ENCODE results near the gene KXD1. TPM values are rescaled to one million over a fixed set of nuclear protein-coding genes. Genes with fewer than 3 reads are reported as not detected.
A peak's percentile ranks its signal among the peaks of the same experiment; 100 is the strongest.

KXD1 gene
- total and polyA plus RNA-seq, 7 donors: 84.9 to 122 (median 118) TPM

- Histone ChIP-seq H3K4me1 (peaks cover 0 to 25% (median 22%) of the 10 kb centered on the region in 4 donors), H3K9me3 (no peaks in the 10 kb centered on the region), H3K27ac (peak within 1 kb of the TSS; percentile 88 to 96 (median 94)), H3K4me3 (peak within 1 kb of the TSS; percentile 67 to 99 (median 92)), H3K27me3 (no peaks in the 10 kb centered on the region), H3K36me3 (peaks cover 30 to 66% (median 54%) of the 10 kb centered on the region in 4 donors)
- peak; percentile 99 for DNase-seq
- TF ChIP-seq EP300 (IDR thresholded peaks at IDR 0.05): peak in 2 of 4 donors; percentile 17 to 85
- TF ChIP-seq, protein P1, sequence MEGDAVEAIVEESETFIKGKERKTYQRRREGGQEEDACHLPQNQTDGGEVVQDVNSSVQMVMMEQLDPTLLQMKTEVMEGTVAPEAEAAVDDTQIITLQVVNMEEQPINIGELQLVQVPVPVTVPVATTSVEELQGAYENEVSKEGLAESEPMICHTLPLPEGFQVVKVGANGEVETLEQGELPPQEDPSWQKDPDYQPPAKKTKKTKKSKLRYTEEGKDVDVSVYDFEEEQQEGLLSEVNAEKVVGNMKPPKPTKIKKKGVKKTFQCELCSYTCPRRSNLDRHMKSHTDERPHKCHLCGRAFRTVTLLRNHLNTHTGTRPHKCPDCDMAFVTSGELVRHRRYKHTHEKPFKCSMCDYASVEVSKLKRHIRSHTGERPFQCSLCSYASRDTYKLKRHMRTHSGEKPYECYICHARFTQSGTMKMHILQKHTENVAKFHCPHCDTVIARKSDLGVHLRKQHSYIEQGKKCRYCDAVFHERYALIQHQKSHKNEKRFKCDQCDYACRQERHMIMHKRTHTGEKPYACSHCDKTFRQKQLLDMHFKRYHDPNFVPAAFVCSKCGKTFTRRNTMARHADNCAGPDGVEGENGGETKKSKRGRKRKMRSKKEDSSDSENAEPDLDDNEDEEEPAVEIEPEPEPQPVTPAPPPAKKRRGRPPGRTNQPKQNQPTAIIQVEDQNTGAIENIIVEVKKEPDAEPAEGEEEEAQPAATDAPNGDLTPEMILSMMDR (IDR thresholded peaks at IDR 0.05): no peak
- peak; percentile 92 to 98 (median 94) for TF ChIP-seq POLR2AphosphoS5 (IDR thresholded peaks at IDR 0.05)
- TF ChIP-seq POLR2A (IDR thresholded peaks at IDR 0.05): peak; percentile 87 to 91
- intact Hi-C loops (cut with DNase I): loop anchor here (5.0 kb wide), 2 partner anchors 49 to 119 kb away; partner anchors contain the start of gene ELL
- WGBS, 2 donors: 0% methylated on average over 75 of the region's 75 CpGs
Observed at GRCh38 chr19:18571564-18572344, 14.1 kb downstream of the KXD1 start, which contains the start of gene UBA52. Gene UBA52 (plus strand): TSS chr19:18571857. CDS start chr19:18573301, 1,444 bp downstream.

DNA sequence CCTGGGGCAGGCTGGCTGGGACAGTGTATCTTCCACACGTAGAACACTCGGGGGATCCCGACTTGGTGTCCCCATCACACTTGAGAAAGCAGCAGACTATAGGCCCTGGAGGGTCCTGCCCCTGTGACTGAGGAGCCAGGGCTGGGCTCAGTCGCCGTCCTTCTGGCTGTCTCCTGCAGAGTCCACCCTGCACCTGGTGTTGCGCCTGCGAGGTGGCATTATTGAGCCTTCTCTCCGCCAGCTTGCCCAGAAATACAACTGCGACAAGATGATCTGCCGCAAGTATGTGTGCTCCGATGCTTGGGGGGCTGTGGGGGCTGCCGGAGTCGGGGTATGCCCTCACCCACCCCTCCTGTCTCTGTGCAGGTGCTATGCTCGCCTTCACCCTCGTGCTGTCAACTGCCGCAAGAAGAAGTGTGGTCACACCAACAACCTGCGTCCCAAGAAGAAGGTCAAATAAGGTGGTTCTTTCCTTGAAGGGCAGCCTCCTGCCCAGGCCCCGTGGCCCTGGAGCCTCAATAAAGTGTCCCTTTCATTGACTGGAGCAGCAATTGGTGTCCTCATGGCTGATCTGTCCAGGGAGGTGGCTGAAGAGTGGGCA is 17.1 kb downstream of the KXD1 start:
- H3K36me3 ChIP-seq: peaks cover 19 to 51% (median 33%) of the 10 kb centered on the region in 4 donors

DNA sequence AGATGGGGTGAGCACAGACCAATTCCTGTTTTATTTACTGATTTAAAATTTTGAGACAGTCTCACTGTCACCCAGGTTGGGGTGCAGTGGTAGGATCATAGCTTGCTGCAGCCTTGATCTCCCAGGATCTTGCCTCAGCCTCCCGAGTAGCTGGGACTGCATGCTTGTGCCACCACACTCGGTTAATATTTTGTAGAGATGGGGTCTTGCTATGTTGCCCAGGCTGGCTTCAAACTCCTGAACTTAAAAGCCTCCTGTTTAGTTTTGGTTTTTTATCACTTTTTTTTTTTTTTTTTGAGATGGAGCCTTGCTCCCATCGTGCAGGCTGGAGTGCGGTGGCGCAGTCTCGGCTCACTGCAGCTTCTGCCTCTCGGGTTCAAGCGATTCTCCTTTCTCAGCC is 18.7 kb downstream of the KXD1 start:
- intact Hi-C loops (cut with DNase I): no loop called here
- Histone ChIP-seq H3K36me3 (peaks cover 19 to 51% (median 33%) of the 10 kb centered on the region in 4 donors), H3K27ac (no peak overlapping the region), H3K27me3 (no peaks in the 10 kb centered on the region), H3K4me1 (peaks cover 0 to 18% (median 17%) of the 10 kb centered on the region in 4 donors), H3K9me3 (no peaks in the 10 kb centered on the region), H3K4me3 (no peak overlapping the region)
- TF ChIP-seq EP300 (IDR thresholded peaks at IDR 0.05): no peak
- no peak for TF ChIP-seq POLR2AphosphoS5 (IDR thresholded peaks at IDR 0.05)
- TF ChIP-seq POLR2A (IDR thresholded peaks at IDR 0.05): no peak
- TF ChIP-seq, protein P1 (IDR thresholded peaks at IDR 0.05): no peak
- WGBS, 2 donors: 85 to 87% methylated on average over 8 of the region's 8 CpGs
- DNase-seq: no peak

More for the DNA sequence above, 17.1 kb downstream of the KXD1 start:
- no peak for TF ChIP-seq POLR2A (IDR thresholded peaks at IDR 0.05)
- TF ChIP-seq, protein P1 (IDR thresholded peaks at IDR 0.05): no peak
- TF ChIP-seq POLR2AphosphoS5 (IDR thresholded peaks at IDR 0.05): no peak
- no peak for TF ChIP-seq EP300 (IDR thresholded peaks at IDR 0.05)
- no peak for DNase-seq
- Histone ChIP-seq H3K4me1 (peaks cover 0 to 25% (median 22%) of the 10 kb centered on the region in 4 donors), H3K4me3 (no peak overlapping the region), H3K27ac (no peak overlapping the region), H3K9me3 (no peaks in the 10 kb centered on the region), H3K27me3 (no peaks in the 10 kb centered on the region)
- WGBS, 2 donors: 93 to 97% methylated on average over 18 of the region's 18 CpGs
- intact Hi-C loops (cut with DNase I): loop anchor here (5.0 kb wide), 2 partner anchors 52 to 122 kb away; partner anchors contain the start of gene ELL

DNA sequence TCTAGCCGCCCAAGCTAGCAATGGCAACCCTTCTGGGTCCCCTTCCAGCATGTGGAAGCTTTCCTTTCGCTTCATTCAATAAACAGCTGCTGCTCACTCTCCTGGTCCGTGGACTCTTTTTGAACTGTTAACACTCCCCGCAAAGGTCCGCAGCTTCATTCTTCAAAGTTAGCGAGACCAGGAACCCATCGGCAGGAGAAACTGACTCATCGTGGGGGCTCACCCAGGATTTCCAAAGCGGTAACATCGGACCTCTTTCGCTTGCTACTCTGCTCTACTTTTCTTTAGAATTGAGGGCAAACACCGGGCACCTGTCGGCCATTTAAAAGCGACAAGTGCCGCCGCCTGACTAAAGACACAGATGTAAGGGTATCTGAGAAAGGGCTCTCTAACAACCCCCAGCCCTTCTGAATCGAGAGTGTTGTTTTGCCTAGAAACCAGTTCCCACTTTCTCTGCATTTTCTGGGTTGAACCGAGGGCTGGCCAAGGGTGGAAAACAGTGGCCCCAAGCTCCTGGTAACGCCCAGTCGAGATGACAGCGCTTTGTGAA is 19.8 kb downstream of the KXD1 start:
- TF ChIP-seq POLR2AphosphoS5 (IDR thresholded peaks at IDR 0.05) (no peak), EP300 (IDR thresholded peaks at IDR 0.05) (no peak), POLR2A (IDR thresholded peaks at IDR 0.05) (no peak)
- TF ChIP-seq, protein P1 (IDR thresholded peaks at IDR 0.05): no peak
- 91 to 92% methylated on average over 21 of the region's 21 CpGs for WGBS, 2 donors
- H3K27ac ChIP-seq: no peak overlapping the region
- intact Hi-C loops (cut with DNase I): no loop called here
- H3K4me1 ChIP-seq: peaks cover 0 to 14% (median 13%) of the 10 kb centered on the region in 4 donors
- H3K4me3 ChIP-seq: no peak overlapping the region
- no peaks in the 10 kb centered on the region for H3K9me3 ChIP-seq
- no peak for DNase-seq
- no peaks in the 10 kb centered on the region for H3K27me3 ChIP-seq
- peaks cover 19 to 51% (median 33%) of the 10 kb centered on the region in 4 donors for H3K36me3 ChIP-seq

Data from sigmoid colon (tissue), 7 donors.